ENCODE results near the gene ZNF124. TPM values are rescaled to one million over a fixed set of nuclear protein-coding genes. Genes with fewer than 3 reads are reported as not detected.
A peak's percentile ranks its signal among the peaks of the same experiment; 100 is the strongest.

The ZNF124 gene
- total RNA-seq, 4 donors from 2014 or later: 47.6 to 75.0 (median 62.4) TPM

GRCh38 chr1:247115141-247115510 lies 56.7 kb downstream of the ZNF124 start:
- H3K27ac ChIP-seq: no peak overlapping the region
- 53 to 61% methylated on average over 4 to 7 of the region's 7 CpGs for WGBS, 2 donors
- TF ChIP-seq POLR2A (IDR thresholded peaks at IDR 0.05) (no peak), CTCF (IDR thresholded peaks at IDR 0.05) (no peak)
- H3K9me3 ChIP-seq: no peaks in the 10 kb centered on the region
- H3K4me1 ChIP-seq: peaks cover 4 to 14% of the 10 kb centered on the region in 2 donors
- DNase-seq: no peak
- no peak overlapping the region for H3K4me3 ChIP-seq (replicated peaks in 1 of 3)
- intact Hi-C loops (cut with DNase I): no loop called here
- H3K27me3 ChIP-seq: no peaks in the 10 kb centered on the region
- no peaks in the 10 kb centered on the region for H3K36me3 ChIP-seq

DNA sequence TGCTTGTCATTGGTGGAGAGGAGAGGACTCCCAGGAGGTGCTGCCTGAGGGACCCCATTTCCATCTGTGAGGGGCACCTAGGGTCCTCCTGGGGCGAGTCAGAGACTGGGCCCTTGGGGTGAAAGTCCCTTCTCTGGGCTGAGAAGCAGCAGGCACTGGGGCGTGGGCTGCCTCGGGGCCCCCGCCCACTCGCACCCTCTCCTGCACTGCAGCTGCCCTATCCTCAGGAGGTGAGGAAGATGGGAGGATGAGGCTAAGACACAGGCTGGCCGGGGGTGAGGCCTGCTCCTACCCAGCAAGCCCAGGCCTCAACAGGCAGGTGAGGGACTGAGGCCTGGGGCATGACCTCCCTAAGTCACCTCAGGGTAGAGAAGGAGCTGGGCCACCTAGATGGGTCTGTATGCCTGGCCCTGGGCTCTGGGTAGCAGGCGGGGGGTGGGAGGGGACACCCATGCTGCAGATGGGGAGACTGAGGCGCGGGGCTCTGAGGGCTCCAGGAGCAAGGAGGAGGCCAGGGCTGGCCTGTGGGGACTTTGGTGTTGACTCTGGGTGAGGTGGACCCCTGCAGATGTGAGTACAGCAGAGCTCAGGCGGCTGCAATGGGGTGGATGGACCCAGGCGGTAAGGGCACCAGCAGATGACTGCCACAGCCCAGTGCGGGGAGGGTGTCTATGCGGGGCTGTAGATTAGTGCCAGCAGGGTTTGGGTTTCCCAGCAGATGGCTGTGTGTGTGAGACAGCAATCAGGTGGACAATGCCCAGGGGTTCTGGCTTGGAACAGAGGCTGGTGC lies 57.3 kb downstream of the ZNF124 start:
- Histone ChIP-seq H3K9me3 (no peaks in the 10 kb centered on the region), H3K4me1 (peaks cover 4 to 14% of the 10 kb centered on the region in 2 donors), H3K27ac (no peak overlapping the region), H3K4me3 (replicated peaks in 1 of 3) (no peak overlapping the region), H3K27me3 (no peaks in the 10 kb centered on the region), H3K36me3 (no peaks in the 10 kb centered on the region)
- no peak for DNase-seq
- no peak for TF ChIP-seq POLR2A (IDR thresholded peaks at IDR 0.05)
- TF ChIP-seq CTCF (IDR thresholded peaks at IDR 0.05): no peak
- WGBS, 2 donors: 91 to 94% methylated on average over 9 to 10 of the region's 13 CpGs
- intact Hi-C loops (cut with DNase I): no loop called here

DNA sequence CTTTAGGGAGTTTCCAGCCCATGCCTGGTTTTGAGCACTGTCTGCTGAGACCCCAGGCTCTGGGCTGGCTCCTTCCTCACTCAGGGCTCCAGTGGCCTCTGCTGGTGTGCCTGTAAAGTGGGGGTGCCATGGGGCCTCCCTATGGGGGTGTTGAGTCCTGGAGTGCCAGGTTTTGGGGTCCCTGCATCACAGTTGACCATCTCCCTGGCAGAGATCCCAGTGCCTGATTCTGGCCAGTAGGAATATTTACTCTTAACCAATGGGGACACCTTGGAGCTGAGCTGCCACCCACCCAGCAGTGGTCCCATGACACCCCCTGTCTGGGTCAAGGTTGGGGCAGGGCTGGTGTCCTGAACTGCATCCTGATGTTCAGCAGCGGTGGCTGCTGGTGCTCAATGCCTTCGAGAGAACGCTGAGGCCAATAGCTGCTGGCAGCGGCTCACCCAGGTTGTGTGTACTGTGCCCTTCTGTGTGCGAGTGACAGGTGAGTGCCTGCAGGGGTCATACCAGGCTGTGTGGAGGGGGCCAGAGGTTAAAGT lies 58.0 kb downstream of the ZNF124 start:
- DNase-seq: no peak
- no peaks in the 10 kb centered on the region for H3K27me3 ChIP-seq
- intact Hi-C loops (cut with DNase I): no loop called here
- no peak overlapping the region for H3K4me3 ChIP-seq (replicated peaks in 1 of 3)
- H3K27ac ChIP-seq: no peak overlapping the region
- no peaks in the 10 kb centered on the region for H3K9me3 ChIP-seq
- 100% methylated on average over 1 of the region's 5 CpGs; no CpG with 5 or more reads in 1 of the 2 donors for WGBS, 2 donors
- no peak for TF ChIP-seq CTCF (IDR thresholded peaks at IDR 0.05)
- TF ChIP-seq POLR2A (IDR thresholded peaks at IDR 0.05): no peak
- H3K36me3 ChIP-seq: no peaks in the 10 kb centered on the region
- H3K4me1 ChIP-seq: peaks cover 4 to 14% of the 10 kb centered on the region in 2 donors

DNA sequence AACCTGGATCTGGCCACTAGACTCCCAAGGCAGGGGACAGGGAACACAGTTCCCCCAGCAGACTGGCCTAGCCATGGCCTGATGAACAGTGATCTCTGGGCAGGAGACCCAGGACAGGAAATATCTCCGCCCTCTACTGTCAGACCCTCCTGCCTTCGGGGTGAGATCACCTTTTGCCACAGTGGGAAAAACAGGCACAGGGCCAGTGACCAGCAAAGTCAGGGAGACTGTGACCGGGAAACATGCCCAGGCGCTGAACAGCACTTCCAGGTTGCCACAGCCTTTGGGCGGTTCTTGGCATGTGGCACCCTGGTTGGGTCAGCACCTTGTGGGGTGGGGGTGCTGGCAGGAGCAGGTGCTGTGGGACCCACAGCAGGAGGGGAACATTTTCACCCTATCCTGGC lies 58.7 kb downstream of the ZNF124 start:
- TF ChIP-seq CTCF (IDR thresholded peaks at IDR 0.05) (no peak), POLR2A (IDR thresholded peaks at IDR 0.05) (no peak)
- H3K9me3 ChIP-seq: no peaks in the 10 kb centered on the region
- no peaks in the 10 kb centered on the region for H3K36me3 ChIP-seq
- no peaks in the 10 kb centered on the region for H3K27me3 ChIP-seq
- H3K4me1 ChIP-seq: peaks cover 4 to 14% of the 10 kb centered on the region in 2 donors
- intact Hi-C loops (cut with DNase I): no loop called here
- H3K4me3 ChIP-seq (replicated peaks in 1 of 3): no peak overlapping the region
- no peak overlapping the region for H3K27ac ChIP-seq
- WGBS, 2 donors: 68 to 75% methylated on average over 2 to 5 of the region's 5 CpGs
- DNase-seq: peak; percentile 50

DNA sequence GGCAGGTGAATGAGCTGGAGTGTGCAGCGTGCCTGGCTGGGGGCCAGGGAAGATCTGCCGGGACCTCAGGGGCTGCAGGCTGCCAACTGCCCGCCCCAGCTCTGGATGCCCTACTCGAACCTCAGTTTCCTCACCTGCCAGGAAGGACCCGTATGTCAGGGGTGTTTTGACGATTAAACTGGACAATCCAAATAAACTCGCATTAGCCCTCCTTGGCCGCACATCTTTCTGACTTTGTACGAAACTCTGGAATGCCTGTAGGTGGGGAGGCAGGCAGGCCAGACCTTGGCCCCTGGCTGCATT lies 59.4 kb downstream of the ZNF124 start:
- no peaks in the 10 kb centered on the region for H3K36me3 ChIP-seq
- intact Hi-C loops (cut with DNase I): no loop called here
- peak overlapping the region in 2 of 3 donors; percentile 66 to 79 for H3K27ac ChIP-seq
- H3K9me3 ChIP-seq: no peaks in the 10 kb centered on the region
- DNase-seq: peak; percentile 58
- 25 to 34% methylated on average over 4 to 8 of the region's 9 CpGs for whole genome bisulfite sequencing, 2 donors
- no peaks in the 10 kb centered on the region for H3K27me3 ChIP-seq
- H3K4me1 ChIP-seq: peaks cover 4 to 14% of the 10 kb centered on the region in 2 donors
- TF ChIP-seq CTCF (IDR thresholded peaks at IDR 0.05): no peak
- TF ChIP-seq POLR2A (IDR thresholded peaks at IDR 0.05): no peak
- H3K4me3 ChIP-seq (replicated peaks in 1 of 3): peak overlapping the region; percentile 59 to 97 (median 62)
